ENCODE results near the gene SAP30L. TPM values are rescaled to one million over a fixed set of nuclear protein-coding genes. Genes with fewer than 3 reads are reported as not detected.

The SAP30L gene
- total RNA-seq, 2 donors from 2014 or later: 27.7 to 40.3 TPM

- 80 to 96% methylated on average over 1 to 3 of the region's 3 CpGs for WGBS, 2 experiments (ENCODE audit: insufficient coverage in 1 of 2, insufficient read length in 1 of 2)
- H3K4me1 Mint-ChIP-seq: peaks cover 5% of the 10 kb centered on the region
- Histone ChIP-seq H3K36me3 (ENCODE audit: control insufficient read depth, insufficient read depth, low read length) (peaks cover 41% of the 10 kb centered on the region), H3K9me3 (ENCODE audit: control insufficient read depth, low read length) (no peaks in the 10 kb centered on the region), H3K27ac (ENCODE audit: low read depth, low read length) (no peak overlapping the region), H3K4me1 (ENCODE audit: control insufficient read depth, insufficient read depth, low read length) (no peaks in the 10 kb centered on the region), H3K4me3 (ENCODE audit: low read length) (no peak overlapping the region), H3K9ac (ENCODE audit: extremely low read depth, low read length, poor library complexity, severe bottlenecking) (no peak overlapping the region), H3K27me3 (ENCODE audit: control insufficient read depth, insufficient read depth, low read length, poor library complexity, severe bottlenecking) (no peaks in the 10 kb centered on the region)
- peaks cover 1% of the 10 kb centered on the region for H3K27me3 Mint-ChIP-seq (ENCODE audit: insufficient read depth)
- peaks cover 27% of the 10 kb centered on the region for H3K36me3 Mint-ChIP-seq (ENCODE audit: low read depth)
- TF ChIP-seq CTCF (conservative IDR thresholded peaks at IDR 0.05): no peak
- no peak overlapping the region for H3K27ac Mint-ChIP-seq
- no peaks in the 10 kb centered on the region for H3K9me3 Mint-ChIP-seq
- no peak for DNase-seq
- H3K4me3 Mint-ChIP-seq: no peak overlapping the region
Observed at GRCh38 chr5:154459015-154459414, 13.2 kb downstream of the SAP30L start.

- H3K27me3 ChIP-seq (ENCODE audit: control insufficient read depth, insufficient read depth, low read length, poor library complexity, severe bottlenecking): no peaks in the 10 kb centered on the region
- H3K4me3 ChIP-seq (ENCODE audit: low read length): no peak overlapping the region
- Mint-ChIP-seq H3K4me3 (no peak overlapping the region), H3K27ac (no peak overlapping the region), H3K27me3 (ENCODE audit: insufficient read depth) (peaks cover 7% of the 10 kb centered on the region), H3K36me3 (ENCODE audit: low read depth) (peaks cover 20% of the 10 kb centered on the region), H3K9me3 (no peaks in the 10 kb centered on the region), H3K4me1 (peaks cover 5% of the 10 kb centered on the region)
- no peak for TF ChIP-seq CTCF (conservative IDR thresholded peaks at IDR 0.05)
- no peaks in the 10 kb centered on the region for H3K4me1 ChIP-seq (ENCODE audit: control insufficient read depth, insufficient read depth, low read length)
- DNase-seq: no peak
- H3K9ac ChIP-seq (ENCODE audit: extremely low read depth, low read length, poor library complexity, severe bottlenecking): no peak overlapping the region
- H3K9me3 ChIP-seq (ENCODE audit: control insufficient read depth, low read length): no peaks in the 10 kb centered on the region
- 94 to 95% methylated on average over 2 to 4 of the region's 4 CpGs for WGBS, 2 experiments (ENCODE audit: insufficient coverage in 1 of 2, insufficient read length in 1 of 2)
- no peak overlapping the region for H3K27ac ChIP-seq (ENCODE audit: low read depth, low read length)
- peaks cover 29% of the 10 kb centered on the region for H3K36me3 ChIP-seq (ENCODE audit: control insufficient read depth, insufficient read depth, low read length)
Observed at GRCh38 chr5:154460172-154460571, 14.4 kb downstream of the SAP30L start.

GRCh38 chr5:154461531-154461930 is 15.7 kb downstream of the SAP30L start:
- H3K9ac ChIP-seq (ENCODE audit: extremely low read depth, low read length, poor library complexity, severe bottlenecking): no peak overlapping the region
- no peaks in the 10 kb centered on the region for H3K4me1 ChIP-seq (ENCODE audit: control insufficient read depth, insufficient read depth, low read length)
- H3K36me3 Mint-ChIP-seq (ENCODE audit: low read depth): peaks cover 8% of the 10 kb centered on the region
- no peak overlapping the region for H3K4me3 Mint-ChIP-seq
- peaks cover 7% of the 10 kb centered on the region for H3K4me1 Mint-ChIP-seq
- H3K27me3 Mint-ChIP-seq (ENCODE audit: insufficient read depth): peaks cover 16% of the 10 kb centered on the region
- no peaks in the 10 kb centered on the region for H3K9me3 ChIP-seq (ENCODE audit: control insufficient read depth, low read length)
- peaks cover 16% of the 10 kb centered on the region for H3K36me3 ChIP-seq (ENCODE audit: control insufficient read depth, insufficient read depth, low read length)
- no peak overlapping the region for H3K27ac ChIP-seq (ENCODE audit: low read depth, low read length)
- no peak overlapping the region for H3K27ac Mint-ChIP-seq
- peak; percentile 72 for TF ChIP-seq CTCF (conservative IDR thresholded peaks at IDR 0.05)
- peaks cover under 1% of the 10 kb centered on the region for H3K27me3 ChIP-seq (ENCODE audit: control insufficient read depth, insufficient read depth, low read length, poor library complexity, severe bottlenecking)
- 23 to 58% methylated on average over 2 to 6 of the region's 6 CpGs for WGBS, 2 experiments (ENCODE audit: insufficient coverage in 1 of 2, insufficient read length in 1 of 2)
- no peaks in the 10 kb centered on the region for H3K9me3 Mint-ChIP-seq
- no peak overlapping the region for H3K4me3 ChIP-seq (ENCODE audit: low read length)
- peak; percentile 74 for DNase-seq
